GM18870 (cell line): Measurements from ENCODE around the gene NFKBIZ.
"Not testable (repeated sequence)": the region's sequence is repeated elsewhere in the genome, so short reads cannot be mapped to it uniquely, and the experiment has no call there.

ENCODE experiments used
- ATAC-seq: cut with Tn5 transposase; IDR thresholded peaks from one replicate; pipeline ENCODE4 v1.9.1; 2021; ENCODE audit warnings: moderate library complexity; ENCODE audit not compliant: unreplicated experiment

NFKBIZ gene

GRCh38 chr3:101850246-101851051 lies 1.1 kb downstream of the NFKBIZ start:
- peak; percentile 35 for ATAC-seq

DNA sequence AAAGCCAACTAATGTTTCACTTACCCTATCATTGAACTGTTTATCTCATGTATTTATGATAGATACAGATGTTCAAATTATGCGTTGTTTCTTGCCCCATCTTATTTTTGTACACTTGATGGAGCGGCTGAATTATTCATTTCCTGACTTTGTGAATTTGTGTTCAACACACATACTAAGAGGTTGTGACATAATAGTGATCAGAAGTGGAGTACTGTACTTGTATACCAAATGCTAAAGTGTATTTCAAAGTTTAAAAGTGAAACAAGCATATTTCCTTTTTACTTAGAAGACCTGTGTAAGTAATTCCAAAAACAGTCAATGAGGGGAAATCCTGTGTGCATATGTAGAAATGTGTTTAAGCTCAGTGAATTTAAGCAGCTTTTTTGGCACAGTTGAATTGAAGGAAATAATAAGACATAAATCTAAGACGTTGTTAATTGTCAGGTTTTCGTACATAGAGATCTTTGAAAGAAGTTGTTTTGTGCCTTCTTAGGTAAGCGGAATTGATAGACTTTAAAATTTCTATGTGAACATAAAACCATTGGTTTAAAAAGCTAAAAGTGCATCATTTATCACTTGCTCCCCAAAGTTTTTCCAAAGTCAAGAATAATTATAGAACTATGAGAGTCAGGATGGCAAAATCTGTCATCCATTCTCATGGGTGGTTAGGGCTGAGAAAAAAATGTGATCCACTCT lies 1.9 kb downstream of the NFKBIZ start:
- ATAC-seq = no peak

GRCh38 chr3:101851850-101852714 lies 2.8 kb downstream of the NFKBIZ start:
- ATAC-seq = no peak

DNA sequence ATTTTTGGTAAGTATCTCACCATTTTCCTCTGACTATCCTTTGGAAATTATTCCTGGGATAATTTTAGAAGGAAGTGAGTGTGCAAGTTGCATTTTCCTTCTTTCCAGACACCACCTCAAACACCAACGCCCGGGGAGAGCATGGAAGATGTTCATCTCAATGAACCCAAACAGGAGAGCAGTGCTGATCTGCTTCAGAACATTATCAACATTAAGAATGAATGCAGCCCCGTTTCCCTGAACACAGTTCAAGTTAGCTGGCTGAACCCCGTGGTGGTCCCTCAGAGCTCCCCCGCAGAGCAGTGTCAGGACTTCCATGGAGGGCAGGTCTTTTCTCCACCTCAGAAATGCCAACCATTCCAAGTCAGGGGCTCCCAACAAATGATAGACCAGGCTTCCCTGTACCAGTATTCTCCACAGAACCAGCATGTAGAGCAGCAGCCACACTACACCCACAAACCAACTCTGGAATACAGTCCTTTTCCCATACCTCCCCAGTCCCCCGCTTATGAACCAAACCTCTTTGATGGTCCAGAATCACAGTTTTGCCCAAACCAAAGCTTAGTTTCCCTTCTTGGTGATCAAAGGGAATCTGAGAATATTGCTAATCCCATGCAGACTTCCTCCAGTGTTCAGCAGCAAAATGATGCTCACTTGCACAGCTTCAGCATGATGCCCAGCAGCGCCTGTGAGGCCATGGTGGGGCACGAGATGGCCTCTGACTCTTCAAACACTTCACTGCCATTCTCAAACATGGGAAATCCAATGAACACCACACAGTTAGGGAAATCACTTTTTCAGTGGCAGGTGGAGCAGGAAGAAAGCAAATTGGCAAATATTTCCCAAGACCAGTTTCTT lies 3.9 kb downstream of the NFKBIZ start:
- no peak for ATAC-seq

DNA sequence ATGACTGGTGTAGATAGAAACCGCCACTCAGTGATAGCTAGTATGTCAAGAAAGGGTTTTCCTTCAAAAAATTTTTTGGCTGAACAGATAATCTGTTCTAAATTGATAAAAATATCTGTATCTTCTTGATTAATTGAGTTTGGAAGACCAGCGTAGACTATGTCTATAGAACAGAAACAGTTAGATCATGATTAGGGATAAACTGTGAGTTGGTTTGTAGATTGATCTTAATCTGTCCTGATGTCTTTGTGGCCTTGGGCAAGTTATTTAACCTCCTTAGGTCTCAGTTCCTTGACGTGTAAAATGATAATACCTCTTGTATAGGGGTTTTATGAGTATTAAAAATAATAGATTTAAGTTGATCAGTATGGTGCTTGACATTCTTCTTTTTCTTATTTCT lies 4.7 kb downstream of the NFKBIZ start:
- ATAC-seq = no peak

GRCh38 chr3:101854608-101855304 lies 5.4 kb downstream of the NFKBIZ start:
- no peak for ATAC-seq

DNA sequence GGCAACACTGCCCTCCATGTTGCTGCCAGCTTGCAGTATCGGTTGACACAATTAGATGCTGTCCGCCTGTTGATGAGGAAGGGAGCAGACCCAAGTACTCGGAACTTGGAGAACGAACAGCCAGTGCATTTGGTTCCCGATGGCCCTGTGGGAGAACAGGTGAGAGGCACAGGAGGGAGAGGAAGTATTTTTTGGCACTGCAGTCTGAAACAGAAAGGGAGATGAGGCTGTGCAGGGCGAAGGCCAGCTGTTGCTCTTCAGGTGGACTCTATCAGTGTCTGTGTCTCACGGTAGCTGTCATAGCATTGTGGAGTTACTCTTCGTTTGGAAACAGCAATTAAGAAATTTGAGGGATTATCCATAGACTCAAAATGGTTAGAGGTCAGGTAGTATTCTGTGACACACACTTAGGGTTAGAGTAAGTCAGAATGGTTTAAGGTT lies 8.0 kb downstream of the NFKBIZ start:
- no peak for ATAC-seq

- ATAC-seq = no peak
These were observed 9.2 kb downstream of the NFKBIZ start for GRCh38 chr3:101858464-101859030.

DNA sequence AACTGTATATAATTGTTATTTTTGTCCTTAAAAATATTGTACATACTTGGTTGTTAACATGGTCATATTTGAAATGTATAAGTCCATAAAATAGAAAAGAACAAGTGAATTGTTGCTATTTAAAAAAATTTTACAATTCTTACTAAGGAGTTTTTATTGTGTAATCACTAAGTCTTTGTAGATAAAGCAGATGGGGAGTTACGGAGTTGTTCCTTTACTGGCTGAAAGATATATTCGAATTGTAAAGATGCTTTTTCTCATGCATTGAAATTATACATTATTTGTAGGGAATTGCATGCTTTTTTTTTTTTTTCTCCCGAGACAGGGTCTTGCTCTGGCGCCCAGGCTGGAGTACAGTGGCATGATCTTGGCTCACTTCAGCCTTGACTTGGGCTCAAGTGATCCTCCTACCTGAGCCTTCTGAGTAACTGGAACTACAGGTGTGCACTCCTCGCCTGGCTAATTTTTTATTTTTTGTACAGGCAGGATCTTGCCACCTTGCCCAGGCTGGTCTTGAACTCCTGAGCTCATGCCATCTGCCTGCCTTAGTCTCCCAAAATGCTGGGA lies 10.7 kb downstream of the NFKBIZ start:
- no peak for ATAC-seq

- no peak for ATAC-seq
These were observed 12.0 kb downstream of the NFKBIZ start for GRCh38 chr3:101861212-101861788.

DNA sequence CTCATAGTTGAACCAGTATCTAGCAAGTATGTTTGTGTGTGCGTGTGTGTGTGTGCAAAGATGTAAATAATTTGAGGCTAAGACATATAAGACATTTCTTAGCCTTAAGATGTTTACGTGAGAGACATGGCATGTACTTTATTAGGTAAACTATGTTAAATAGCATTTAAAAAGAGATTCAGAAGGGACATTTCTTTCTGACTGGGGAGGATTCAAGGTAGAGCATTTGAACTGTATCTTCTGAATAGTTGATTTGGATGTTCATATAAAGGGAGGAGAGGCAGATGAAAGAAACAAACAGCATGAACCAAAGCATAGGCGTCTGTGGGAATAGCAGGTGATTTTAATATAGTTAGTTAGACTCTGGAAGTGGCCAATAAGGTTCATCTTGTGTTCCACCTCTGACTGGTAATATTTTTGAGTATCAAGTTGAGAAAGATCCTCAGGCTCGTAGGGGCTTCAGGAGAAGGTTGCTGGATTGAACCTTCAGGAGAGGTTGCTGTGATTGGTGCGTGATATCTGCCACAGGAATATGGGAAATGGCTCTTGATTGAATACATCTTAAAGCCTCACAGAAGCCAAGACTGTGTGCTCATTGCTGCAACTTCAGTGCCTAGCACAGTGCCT lies 12.6 kb downstream of the NFKBIZ start:
- no peak for ATAC-seq

DNA sequence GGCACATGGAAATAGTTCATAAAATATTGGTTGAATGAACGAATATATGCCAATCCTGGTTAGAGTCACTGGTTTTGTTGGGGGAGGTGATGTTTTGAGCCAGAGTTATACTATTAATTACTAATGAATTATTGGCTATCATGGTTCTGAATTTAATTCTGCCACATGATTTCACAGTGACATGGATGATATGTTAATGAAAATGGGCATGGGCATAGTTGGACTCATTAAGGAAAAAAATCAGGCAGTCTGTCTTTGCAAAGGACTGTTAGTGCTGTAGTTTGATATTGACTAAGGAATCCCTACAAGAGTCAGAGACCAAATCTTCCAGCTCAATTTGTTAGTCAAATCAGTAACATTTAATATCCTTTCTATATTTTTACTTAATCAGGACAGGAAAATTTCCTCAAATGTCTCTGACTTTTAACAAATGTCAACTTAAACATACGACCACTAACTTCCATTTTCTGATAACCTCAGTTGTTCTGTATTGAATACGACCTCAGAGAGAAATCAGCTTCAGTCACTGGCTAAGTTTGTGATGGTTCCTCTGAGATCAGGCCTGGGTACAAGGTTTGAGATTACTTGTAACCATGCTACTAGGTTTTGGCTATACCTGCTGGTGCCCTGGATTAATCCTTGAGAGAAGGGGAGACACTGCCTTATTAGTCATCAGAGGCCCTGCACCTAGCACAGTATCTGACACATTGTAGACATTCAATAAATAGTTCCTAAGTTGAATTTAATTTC lies 13.3 kb downstream of the NFKBIZ start:
- ATAC-seq = no peak

DNA sequence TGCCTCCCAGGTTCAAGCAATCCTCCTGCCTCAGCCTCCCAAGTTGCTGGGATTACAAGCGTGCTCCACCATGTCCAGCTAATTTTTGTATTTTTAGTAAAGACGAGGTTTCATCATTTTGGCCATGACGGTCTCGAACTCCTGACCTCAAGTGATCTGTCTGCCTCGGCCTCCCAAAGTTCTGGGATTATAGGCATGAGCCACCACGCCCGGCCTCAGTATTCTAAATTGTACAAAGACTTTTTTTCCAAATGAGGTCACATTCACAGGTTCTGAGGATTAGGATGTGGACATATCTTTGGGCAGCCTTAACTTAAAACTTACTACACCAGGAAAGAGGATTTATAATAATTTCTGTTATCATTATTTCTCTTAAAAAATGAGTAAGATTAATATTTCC lies 15.6 kb downstream of the NFKBIZ start:
- ATAC-seq = not testable (repeated sequence)

DNA sequence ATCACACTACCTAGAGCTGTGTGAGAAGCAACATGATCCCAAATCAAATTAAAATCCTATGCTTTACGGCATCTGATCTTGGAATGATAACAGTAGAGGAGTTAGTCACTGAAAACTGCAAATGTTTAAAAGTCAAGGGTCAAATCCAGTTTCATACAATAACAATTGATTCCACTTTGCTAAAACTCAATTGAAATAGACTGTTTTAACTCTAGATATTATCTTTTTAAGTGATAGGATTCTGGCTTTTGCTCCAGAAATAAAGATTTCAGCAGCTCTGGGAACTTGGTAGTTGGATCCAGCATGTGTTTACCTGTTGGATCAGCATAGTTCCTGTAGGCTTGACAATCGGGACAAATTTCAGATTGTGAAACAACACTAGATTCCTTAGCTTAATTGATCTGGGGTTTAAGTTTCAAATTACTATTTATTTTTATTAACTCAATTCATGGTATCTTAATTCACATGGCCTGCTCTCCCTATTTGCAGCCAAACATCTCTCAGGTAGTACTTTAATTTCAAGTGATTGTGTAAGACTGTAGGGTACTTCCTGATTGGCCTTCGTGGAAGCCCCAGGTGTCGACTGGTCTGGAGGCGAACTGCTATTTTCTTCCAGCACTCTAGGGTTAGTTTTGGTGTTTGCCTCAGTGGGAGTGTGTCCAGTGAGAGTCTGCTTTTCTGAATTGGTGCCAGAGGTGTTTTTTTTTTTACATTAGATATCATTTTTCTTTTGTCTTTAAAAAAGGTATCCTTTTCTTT lies 16.6 kb downstream of the NFKBIZ start:
- ATAC-seq = no peak

DNA sequence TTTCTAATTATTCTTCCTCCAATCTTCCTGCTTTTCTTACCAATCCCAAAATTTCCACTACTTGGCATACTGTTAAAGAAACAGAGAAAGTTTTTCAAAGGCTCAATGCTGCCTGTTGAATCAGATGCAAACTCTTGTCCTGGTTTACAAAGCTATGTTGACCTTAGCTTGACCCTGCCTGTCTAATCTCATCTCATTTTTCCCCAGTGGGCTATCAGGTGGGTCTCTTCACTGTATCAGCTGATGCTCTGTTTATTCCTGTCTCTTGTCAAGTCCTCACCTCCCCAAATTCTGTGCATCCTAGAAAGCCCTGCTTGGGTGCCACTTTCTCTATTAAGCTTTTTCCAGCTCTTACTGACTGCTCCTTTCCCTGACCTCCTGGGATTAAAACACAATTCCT lies 18.2 kb downstream of the NFKBIZ start:
- ATAC-seq = no peak

DNA sequence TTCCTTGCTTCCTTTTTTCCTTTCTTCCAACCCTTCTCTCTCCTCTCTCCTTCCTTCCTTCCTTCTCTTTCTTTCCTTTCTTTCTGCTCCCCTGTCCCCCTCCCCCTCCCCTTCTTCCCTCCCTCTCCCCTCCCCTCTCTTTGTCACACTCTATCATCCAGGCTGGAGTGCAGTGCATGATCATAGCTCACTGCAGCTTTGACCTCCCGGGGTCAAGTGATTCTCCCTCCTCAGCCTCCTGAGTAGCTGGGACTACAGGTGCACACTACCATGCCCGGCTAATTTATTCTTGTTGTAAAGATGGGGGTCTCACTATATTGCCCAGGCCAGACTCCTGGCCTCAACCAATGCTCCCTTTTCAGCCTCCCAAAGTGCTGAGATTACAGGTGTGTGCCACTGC lies 18.7 kb downstream of the NFKBIZ start:
- ATAC-seq = no peak
